Lower leg skin (tissue), 4 donors: ENCODE results near the gene DLG3. TPM values are rescaled to one million over a fixed set of nuclear protein-coding genes. Genes with fewer than 3 reads are reported as not detected.

Experiments
- DNase-seq, 2 donors: peaks; one replicate each; pipeline ENCODE4 v3.0.0-alpha.2; 2019; ENCODE audit warnings: low spot score in 2 of 2
- H3K4me3 ChIP-seq: fragments of 200-600 bp; sonication (generic); 2 replicates; pipeline ENCODE4 v1.5.1; 2017; ENCODE audit warnings: mild to moderate bottlenecking, low read depth; ENCODE audit not compliant: poor library complexity, severe bottlenecking
- POLR2A ChIP-seq, 2 donors: fragments of 450-650 bp; IDR thresholded peaks; one replicate each; pipeline ENCODE4 v1.6.1; 2016 to 2017; ENCODE audit warnings: antibody characterized with exemption in 2 of 2, mild to moderate bottlenecking in 1 of 2, moderate library complexity in 1 of 2
- WGBS, 2 donors: methylation state at CpG; one replicate each; pipeline ENCODE4 v1.1.5; 2018; 5-methylcytosine and 5-hydroxymethylcytosine counted together
- intact Hi-C: fragments of 100-400 bp; cut with DNase I; formaldehyde crosslinking; loops from one replicate; pipeline ENCODE4 v1.15.0; 2023; ENCODE audit warnings: low total_unique reads
- total RNA-seq, 4 donors: library from RNA; depleted of rRNA; stranded (reverse); fragments of >200 nt; gene quantifications; one replicate each; pipeline ENCODE4 v1.1.0, GENCODE V29; 2016
- TF ChIP-seq, protein P1 (sequence below), 3 donors: fragments of 450-650 bp; IDR thresholded peaks; one replicate each; pipeline ENCODE4 v1.5.1; 2016; ENCODE audit warnings: antibody characterized with exemption in 3 of 3, mild to moderate bottlenecking in 3 of 3, moderate library complexity in 2 of 3

The DLG3 gene
- total RNA-seq, 4 donors from 2014 or later: 26.1 to 40.2 (median 35.9) TPM

DNA sequence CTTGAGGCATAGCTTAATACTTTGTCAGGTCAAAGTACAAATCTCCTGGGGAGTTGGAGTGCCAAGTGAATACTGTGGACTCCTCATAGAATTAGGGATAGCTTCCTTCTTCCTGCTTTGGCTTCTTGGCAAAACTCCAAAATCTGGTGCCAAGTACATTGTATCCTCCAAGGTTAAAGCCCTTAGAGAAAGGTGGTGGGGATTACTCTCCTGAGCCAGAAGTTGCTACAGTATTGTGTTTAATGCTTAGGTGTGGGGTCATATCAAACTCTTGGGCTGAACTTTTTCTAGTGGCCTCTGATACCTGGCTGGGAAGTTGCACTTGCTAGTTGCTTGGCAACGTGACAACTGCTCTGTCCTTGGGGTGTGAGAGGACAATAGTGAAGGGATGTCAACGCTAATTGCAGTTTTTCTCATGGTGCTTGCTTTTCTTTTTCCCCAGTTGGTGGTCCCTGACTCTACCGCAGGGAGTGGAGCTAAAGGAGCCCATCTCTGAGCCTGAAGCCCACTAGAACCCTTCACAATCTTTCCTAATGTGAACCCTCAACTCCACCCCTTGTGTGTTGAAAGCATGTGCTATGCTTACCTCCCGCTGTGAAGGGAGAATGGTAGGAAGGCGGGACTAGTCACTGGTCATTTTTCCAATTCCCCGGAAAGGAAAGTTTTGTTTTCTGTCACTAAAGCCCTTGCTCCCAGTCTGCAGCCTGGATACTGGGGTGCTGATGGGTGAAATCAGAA is 35.5 kb downstream of the DLG3 start:
- intact Hi-C loops: no loop called here
- TF ChIP-seq POLR2A (IDR thresholded peaks at IDR 0.05): no peak
- TF ChIP-seq, protein P1, sequence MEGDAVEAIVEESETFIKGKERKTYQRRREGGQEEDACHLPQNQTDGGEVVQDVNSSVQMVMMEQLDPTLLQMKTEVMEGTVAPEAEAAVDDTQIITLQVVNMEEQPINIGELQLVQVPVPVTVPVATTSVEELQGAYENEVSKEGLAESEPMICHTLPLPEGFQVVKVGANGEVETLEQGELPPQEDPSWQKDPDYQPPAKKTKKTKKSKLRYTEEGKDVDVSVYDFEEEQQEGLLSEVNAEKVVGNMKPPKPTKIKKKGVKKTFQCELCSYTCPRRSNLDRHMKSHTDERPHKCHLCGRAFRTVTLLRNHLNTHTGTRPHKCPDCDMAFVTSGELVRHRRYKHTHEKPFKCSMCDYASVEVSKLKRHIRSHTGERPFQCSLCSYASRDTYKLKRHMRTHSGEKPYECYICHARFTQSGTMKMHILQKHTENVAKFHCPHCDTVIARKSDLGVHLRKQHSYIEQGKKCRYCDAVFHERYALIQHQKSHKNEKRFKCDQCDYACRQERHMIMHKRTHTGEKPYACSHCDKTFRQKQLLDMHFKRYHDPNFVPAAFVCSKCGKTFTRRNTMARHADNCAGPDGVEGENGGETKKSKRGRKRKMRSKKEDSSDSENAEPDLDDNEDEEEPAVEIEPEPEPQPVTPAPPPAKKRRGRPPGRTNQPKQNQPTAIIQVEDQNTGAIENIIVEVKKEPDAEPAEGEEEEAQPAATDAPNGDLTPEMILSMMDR (IDR thresholded peaks at IDR 0.05): no peak
- no peak for DNase-seq
- H3K4me3 ChIP-seq: no peak overlapping the region
- WGBS, 2 donors: 62 to 71% methylated on average over 6 of the region's 6 CpGs

DNA sequence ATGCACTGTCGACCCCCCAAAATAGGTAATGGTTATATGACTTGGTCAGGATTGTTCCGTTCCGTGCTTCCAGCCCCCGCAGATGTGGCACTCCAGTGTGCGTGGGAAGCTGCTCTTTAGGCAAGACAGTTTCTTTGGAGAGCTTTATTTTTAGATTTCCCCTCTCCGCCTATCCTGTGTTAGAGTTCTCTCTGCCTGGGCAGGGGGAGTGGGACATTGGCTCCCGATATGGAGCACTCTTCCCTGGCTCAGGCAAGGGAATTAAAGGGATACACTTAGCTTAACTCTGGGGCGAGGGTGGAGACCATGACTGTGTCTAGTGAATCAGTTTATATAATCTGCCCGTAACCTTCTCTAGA is 36.0 kb downstream of the DLG3 start:
- no peak for TF ChIP-seq POLR2A (IDR thresholded peaks at IDR 0.05)
- TF ChIP-seq, protein P1 (IDR thresholded peaks at IDR 0.05): no peak
- 60 to 79% methylated on average over 9 of the region's 9 CpGs for WGBS, 2 donors
- DNase-seq: no peak
- no peak overlapping the region for H3K4me3 ChIP-seq
- intact Hi-C loops: no loop called here

DNA sequence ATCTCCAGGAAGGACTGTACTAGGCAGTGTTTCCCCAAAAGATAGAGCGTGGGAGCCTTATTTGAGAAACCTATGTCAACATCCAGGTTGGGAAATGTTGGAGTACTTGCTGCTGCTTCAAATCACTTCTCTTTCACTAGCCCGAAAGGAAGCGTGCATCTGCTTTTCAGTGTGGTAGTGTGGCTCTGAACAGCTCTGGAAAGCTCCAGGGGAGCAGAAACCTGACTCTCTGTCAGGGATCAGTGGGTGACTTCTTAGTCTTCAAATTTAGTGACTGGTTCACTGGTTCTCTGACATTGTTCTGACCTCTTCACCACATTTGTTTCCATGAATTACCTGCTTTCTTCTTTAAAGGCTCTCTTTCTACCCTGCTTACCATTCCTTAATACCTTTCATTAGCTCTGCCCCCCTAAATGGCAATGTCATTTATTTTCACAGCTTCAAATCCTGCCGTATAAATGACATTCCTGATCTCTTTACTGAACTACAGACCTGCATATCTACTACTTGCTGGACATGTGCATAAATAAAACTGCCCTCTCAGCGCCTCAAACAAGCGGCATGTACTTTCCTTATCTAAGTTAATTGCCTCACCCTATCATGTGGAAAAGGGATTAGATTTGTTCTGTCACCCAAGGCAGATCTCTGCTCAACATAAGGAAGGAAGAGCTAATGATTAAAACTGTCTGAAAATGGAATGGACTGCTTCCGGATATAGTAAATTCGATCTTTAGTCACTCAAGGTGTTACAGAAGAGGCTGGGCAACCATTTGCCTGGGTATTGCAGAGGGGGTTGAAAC is 37.0 kb downstream of the DLG3 start:
- no peak for TF ChIP-seq POLR2A (IDR thresholded peaks at IDR 0.05)
- TF ChIP-seq, protein P1 (IDR thresholded peaks at IDR 0.05): no peak
- intact Hi-C loops: no loop called here
- no peak for DNase-seq
- H3K4me3 ChIP-seq: no peak overlapping the region
- WGBS, 2 donors: 84 to 88% methylated on average over 8 of the region's 8 CpGs

DNA sequence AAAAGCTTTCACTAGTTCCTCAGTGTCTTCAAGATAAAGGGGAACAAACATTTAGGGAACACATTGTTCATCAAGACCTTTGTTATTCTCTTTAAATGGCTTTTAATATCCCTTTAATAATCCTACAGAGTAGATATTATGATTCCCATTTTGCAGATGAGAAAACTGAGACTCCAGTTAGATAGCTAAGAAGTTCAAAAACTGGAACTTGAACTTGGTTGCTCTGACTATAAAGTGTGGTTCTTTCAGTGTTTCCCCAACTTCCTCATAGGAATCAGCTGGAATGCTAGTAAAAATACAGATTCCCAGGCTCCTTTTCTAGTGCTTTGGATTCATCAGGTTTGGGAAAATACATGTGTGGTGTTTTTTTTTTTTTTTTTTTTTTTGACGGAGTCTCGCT is 37.7 kb downstream of the DLG3 start:
- TF ChIP-seq POLR2A (IDR thresholded peaks at IDR 0.05): no peak
- TF ChIP-seq, protein P1 (IDR thresholded peaks at IDR 0.05): no peak
- 81 to 100% methylated on average over 2 of the region's 2 CpGs for WGBS, 2 donors
- intact Hi-C loops: no loop called here

DNA sequence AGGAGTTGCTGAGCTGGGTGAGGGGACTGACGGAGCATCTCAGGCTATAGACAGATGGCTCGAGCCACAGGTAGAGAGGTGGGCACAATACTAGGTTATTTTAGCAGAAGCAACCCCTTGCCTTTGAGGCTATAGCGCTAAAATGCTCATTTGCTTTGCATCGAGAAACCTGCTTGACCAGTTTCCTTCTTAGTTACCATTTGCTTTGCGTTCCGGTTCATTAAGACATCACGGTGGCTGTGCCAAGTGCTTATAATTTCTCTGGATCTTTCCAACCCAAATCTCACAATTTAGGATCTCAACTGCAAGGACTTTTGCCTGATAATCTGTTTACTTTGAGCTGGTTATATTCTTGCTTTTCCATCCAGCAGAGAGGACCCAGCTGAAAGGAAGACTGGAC is 40.8 kb downstream of the DLG3 start:
- intact Hi-C loops: no loop called here
- no peak overlapping the region for H3K4me3 ChIP-seq
- no peak for TF ChIP-seq POLR2A (IDR thresholded peaks at IDR 0.05)
- TF ChIP-seq, protein P1 (IDR thresholded peaks at IDR 0.05): no peak
- WGBS, 2 donors: 45 to 55% methylated on average over 7 of the region's 7 CpGs
- no peak for DNase-seq

More for the DNA sequence above, 37.7 kb downstream of the DLG3 start:
- H3K4me3 ChIP-seq: no peak overlapping the region
- no peak for DNase-seq
